HG03280 (cell line): ENCODE results near the gene MAPRE3.
A peak's percentile ranks its signal among the peaks of the same experiment; 100 is the strongest.

Experiments
- ATAC-seq: cut with Tn5 transposase; IDR thresholded peaks from one replicate; pipeline ENCODE4 v1.9.1; 2021; ENCODE audit warnings: mild to moderate bottlenecking, moderate library complexity; ENCODE audit not compliant: unreplicated experiment

MAPRE3 gene

GRCh38 chr2:27010139-27010538, 39.7 kb downstream of the MAPRE3 start:
- no peak for ATAC-seq

GRCh38 chr2:27013738-27014137, 43.3 kb downstream of the MAPRE3 start:
- ATAC-seq, result no peak

GRCh38 chr2:27014771-27015433, 44.5 kb downstream of the MAPRE3 start:
- ATAC-seq, result no peak

GRCh38 chr2:27016801-27017325, 46.4 kb downstream of the MAPRE3 start:
- no peak for ATAC-seq

- ATAC-seq, result no peak
Observed at GRCh38 chr2:27018142-27018541, 47.7 kb downstream of the MAPRE3 start.

- no peak for ATAC-seq
Observed at GRCh38 chr2:27019459-27019858, 49.0 kb downstream of the MAPRE3 start.

- ATAC-seq, result no peak
Observed at GRCh38 chr2:27019931-27020855, 49.8 kb downstream of the MAPRE3 start.

- no peak for ATAC-seq
Observed at GRCh38 chr2:27021253-27022049, 51.0 kb downstream of the MAPRE3 start.

- ATAC-seq, result no peak
Observed at GRCh38 chr2:27023740-27024139, 53.3 kb downstream of the MAPRE3 start.

GRCh38 chr2:27024188-27024587, 53.8 kb downstream of the MAPRE3 start:
- no peak for ATAC-seq

- ATAC-seq, result no peak
Observed at GRCh38 chr2:27024812-27025211, 54.4 kb downstream of the MAPRE3 start.

GRCh38 chr2:27025281-27025800, 54.9 kb downstream of the MAPRE3 start:
- ATAC-seq, result no peak

- no peak for ATAC-seq
Observed at GRCh38 chr2:27025861-27026851, 55.7 kb downstream of the MAPRE3 start.

- no peak for ATAC-seq
Observed at GRCh38 chr2:27027211-27027651, 56.8 kb downstream of the MAPRE3 start.

GRCh38 chr2:27029051-27029450, 58.6 kb downstream of the MAPRE3 start:
- no peak for ATAC-seq

- peak; percentile 88 for ATAC-seq
Observed at GRCh38 chr2:27032495-27033252, 62.2 kb downstream of the MAPRE3 start, which contains the start of gene TMEM214. TSS of gene TMEM214 (plus strand) at chr2:27032965. CDS start at chr2:27033016, 51 bp downstream.

GRCh38 chr2:27033253-27033852, 62.9 kb downstream of the MAPRE3 start:
- ATAC-seq, result no peak

- ATAC-seq, result no peak
Observed at GRCh38 chr2:27038012-27038411, 67.6 kb downstream of the MAPRE3 start.
